Activated naive CD4-positive, alpha-beta T cell treated with Interleukin-2 at 50 U/mL for 16 hours (primary cell): ENCODE data around the gene PDE7B.

Experiments used
- DNase-seq: peaks from one replicate; pipeline ENCODE4 v3.0.0-alpha.2; 2020

PDE7B gene

DNA sequence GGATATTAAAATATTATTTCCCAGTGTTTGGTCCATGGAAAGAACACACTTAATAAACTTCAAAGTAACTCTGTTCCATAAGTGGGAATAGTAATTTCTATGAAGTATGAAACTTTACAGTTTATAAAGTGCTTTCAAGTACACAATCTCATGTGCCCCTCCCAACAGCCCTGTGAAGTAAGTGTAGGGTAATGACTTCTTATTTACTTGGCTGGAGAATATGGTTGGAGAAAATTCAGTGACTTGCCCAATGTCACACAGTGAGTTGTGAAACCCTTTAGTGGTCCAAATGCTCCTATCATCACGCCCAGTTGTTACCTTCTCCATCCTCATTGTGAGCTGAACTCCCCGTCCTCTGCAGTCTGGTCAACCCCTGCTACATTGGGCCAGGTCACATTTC, 141.2 kb downstream of the PDE7B start:
- no peak for DNase-seq

- DNase-seq = no peak
Measured at GRCh38 chr6:135993361-135993760, 141.9 kb downstream of the PDE7B start.

DNA sequence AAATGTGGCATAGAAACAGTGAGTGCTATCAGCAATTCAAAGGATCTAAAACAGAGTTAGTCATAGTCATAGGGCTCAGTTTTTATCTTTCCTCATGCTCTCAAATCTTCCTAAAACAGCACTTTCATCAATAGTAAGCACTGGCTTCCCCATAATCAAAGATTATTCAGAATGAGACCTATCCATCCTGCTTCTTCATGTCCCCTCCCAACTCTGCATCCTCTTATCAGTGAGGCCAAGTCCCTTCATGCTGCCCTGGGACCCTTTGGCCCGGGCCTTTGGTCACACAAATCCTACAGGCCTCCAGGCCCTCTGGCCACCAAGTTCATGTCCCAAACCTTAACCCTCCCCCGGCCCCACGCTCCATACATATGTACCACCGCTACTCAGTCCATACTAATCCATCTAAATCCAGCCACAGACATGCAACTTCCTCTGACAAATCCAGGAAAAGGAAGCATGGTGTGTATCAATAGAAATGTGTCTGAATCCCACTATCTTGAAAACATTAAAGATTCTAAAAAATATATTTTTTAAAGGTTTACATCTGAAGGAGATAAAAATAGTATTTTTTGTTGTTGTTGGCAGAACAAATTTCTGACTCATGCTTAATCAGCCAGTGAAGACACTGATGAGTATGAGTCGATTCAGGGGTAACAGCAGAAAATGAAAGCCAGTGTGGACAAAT, 143.5 kb downstream of the PDE7B start:
- no peak for DNase-seq

- no peak for DNase-seq
Measured at GRCh38 chr6:135995545-135995898, 144.0 kb downstream of the PDE7B start.

DNA sequence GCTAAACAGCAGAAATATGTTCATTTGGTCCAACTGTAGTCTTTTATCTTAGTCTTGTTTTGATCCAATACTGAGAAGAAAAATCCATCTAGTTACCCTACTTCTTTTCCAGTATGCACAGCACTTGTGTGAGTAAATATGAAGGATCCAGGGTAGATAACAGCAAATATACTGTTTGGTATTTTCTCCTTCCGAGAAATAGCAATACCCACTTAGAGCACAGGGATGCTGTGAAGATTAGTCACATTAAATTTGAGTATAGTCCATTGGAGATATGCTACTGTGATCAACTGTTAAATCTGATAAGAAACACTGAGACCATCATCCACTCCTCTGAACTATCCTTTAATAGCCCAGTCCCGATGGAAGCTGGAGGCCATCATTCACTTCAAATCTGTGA, 145.2 kb downstream of the PDE7B start:
- no peak for DNase-seq

GRCh38 chr6:135999393-135999792, 147.9 kb downstream of the PDE7B start:
- no peak for DNase-seq

DNA sequence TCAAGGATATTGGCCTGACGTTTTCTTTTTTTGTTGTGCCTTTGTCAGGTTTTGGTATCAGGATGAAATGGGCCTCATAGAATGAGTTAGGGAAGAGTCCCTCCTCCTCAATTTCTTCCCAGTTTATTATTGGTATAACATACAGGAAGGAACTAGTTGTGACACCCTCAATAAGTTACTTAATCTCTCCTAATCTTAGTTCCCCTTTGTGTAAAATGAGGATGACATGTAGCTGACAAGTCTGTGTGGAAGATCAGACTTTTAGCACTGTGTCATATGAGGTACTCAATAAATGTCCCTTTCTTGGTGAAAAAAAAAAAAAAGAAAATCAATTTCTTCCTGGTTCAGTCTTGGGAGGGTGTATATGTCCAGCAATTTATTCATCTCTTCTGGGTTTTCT, 155.8 kb downstream of the PDE7B start:
- DNase-seq = no peak

GRCh38 chr6:136011475-136011874, 160.0 kb downstream of the PDE7B start:
- DNase-seq = no peak

- DNase-seq = no peak
Measured at GRCh38 chr6:136012198-136012887, 160.8 kb downstream of the PDE7B start.

DNA sequence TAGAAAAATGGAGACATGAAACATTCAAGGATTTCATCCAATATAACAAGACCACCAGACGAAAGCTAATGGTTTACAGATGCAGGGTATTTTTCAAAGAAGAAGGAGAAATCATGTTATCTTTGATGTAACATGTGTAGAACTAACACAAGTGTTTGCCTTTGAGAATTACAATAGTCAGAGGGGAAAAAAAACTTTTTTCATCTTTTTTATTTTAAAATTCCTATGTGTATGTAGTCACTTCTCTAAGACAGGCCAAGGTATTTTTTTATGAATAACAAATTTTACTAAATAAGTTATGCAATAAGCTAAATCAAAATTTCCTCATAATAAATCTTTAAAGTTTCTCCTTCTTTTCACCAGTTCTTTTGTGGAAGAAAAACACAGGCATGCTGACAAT, 161.4 kb downstream of the PDE7B start:
- DNase-seq = no peak

- no peak for DNase-seq
Measured at GRCh38 chr6:136014454-136015437, 163.2 kb downstream of the PDE7B start.

- DNase-seq = no peak
Measured at GRCh38 chr6:136015531-136015930, 164.0 kb downstream of the PDE7B start.

GRCh38 chr6:136016228-136017225, 165.0 kb downstream of the PDE7B start:
- no peak for DNase-seq

- no peak for DNase-seq
Measured at GRCh38 chr6:136020691-136021090, 169.2 kb downstream of the PDE7B start.

DNA sequence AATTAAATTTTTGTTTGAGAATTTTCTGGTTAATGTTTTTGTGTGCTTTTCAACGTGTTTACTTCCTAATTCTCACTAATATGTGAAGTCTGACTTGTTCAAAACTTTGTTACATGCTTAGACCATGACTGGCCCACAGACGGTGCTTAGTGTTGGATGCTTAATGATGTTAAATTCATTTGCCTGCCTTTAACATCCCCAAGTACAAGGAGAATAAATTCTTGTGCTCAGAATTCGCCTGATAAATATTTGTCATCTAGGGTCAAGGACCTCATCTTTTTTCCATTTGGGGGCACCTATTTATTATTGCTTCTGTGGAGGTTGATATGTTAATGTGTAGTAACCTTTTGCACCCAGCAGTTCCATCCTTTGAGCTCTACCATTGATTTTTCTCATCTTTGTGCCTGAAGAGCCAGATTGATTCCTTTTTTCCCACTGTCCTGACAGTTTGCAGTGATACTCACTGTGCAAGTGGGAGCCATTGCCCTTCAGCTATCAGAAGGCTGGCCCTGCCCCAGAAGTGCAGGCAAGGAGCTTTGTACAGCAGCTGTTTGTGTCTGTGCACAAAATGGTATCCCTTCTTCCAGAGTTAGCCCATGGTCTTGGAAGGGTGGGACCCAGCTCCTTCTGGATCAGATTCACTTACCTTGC, 170.8 kb downstream of the PDE7B start:
- DNase-seq = no peak

- DNase-seq = no peak
Measured at GRCh38 chr6:136024711-136025110, 173.2 kb downstream of the PDE7B start.

DNA sequence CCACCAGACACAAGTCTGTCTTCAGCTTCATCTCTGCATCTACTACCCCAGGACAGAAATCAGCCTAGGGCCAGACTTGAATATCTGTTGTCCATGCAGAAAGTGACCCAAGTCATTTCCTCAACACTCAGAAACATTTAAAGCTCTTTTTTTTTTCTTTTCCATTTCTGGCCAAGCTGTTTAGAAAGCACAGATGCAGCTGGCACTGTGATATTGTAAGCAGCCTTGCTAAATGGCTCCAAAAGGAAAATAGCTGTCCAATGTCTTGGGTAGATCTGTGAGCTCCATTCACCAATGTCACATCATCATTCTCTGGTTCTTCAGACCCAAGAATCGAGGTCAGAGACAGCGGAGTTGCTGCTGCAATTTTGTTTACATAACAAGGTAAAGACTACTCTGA, 174.2 kb downstream of the PDE7B start:
- no peak for DNase-seq

DNA sequence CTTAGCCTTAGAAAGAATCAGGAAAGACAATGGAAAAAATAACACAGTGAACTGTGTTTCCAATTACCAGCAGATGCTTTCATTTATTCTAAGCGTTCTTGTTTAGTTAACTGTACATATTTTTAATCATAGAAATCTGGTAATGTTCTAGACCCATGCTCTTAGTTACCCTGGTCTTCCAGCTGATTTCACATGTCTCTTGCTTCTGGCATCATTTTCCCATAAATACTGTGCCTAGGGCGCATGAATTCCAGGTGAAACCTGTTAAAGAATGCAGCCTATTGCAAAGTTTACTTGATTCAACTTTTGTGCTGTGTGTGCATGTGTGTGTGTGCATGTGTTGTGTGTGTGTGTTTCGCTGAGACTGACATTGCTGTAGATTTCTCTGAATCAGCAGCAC, 178.6 kb downstream of the PDE7B start:
- no peak for DNase-seq

GRCh38 chr6:136031982-136032381, 180.5 kb downstream of the PDE7B start:
- DNase-seq = no peak

DNA sequence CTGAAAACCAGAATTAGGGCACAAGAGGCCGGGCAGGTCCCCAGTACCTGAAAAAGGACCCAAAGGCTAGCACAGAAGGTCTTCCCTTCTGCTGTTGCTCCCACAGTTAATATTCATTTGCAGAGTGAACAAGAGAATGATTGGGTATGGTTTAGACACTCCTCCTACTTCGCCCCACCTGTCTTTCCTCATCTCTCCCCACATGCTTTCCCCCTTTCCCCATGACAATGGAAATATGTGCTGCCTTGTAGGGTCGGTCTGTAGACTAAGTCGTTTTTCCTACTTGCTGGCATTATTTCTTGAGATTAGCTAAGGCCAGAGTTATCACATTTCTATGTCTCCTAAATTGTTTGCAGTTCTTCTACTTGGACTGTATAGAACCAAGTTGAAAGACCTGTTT, 181.9 kb downstream of the PDE7B start:
- DNase-seq = no peak

- DNase-seq = no peak
Measured at GRCh38 chr6:136034422-136034821, 182.9 kb downstream of the PDE7B start.
